NCI-H146 treated with DMSO at 0.1 percent for 48 hours (cell line): Measurements from ENCODE around the gene PLCH1.
A peak's percentile ranks its signal among the peaks of the same experiment; 100 is the strongest.

Experiments used
- DNase-seq: peaks from one replicate; lab custom pipeline; 2025; ENCODE audit not compliant: unreplicated experiment; lab: John Stamatoyannopoulos, UW

The PLCH1 gene

GRCh38 chr3:155745795-155746550 is 1.1 kb upstream of the PLCH1 start:
- DNase-seq = peak; percentile 53

- DNase-seq = peak; percentile 34
These were observed 753 bp downstream of the PLCH1 start for GRCh38 chr3:155744010-155744625.

DNA sequence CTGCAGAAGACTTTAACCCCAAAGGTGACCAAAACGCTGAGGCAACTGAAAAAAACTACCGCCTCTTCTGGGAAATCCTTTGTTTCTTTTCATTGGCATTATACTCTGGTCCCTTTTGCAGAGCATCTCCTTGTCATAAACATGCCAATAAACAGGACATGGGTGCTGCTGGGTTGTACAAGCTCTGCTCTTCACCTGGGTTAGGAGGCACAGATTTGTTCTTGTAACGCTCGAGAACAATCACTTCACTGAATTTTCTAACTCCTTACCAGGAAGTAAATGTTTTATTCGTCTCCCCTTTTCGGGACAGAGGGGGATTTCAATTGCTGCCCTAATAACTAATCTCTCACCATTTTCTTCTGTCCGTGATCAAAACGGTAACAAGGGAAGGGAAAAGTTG is 1.3 kb downstream of the PLCH1 start:
- DNase-seq = peak; percentile 34

GRCh38 chr3:155742349-155742965 is 2.4 kb downstream of the PLCH1 start:
- DNase-seq = no peak

- DNase-seq = no peak
These were observed 3.3 kb downstream of the PLCH1 start for GRCh38 chr3:155741603-155742002.

GRCh38 chr3:155741101-155741500 is 3.8 kb downstream of the PLCH1 start:
- no peak for DNase-seq

- no peak for DNase-seq
These were observed 5.7 kb downstream of the PLCH1 start for GRCh38 chr3:155739154-155739553.

DNA sequence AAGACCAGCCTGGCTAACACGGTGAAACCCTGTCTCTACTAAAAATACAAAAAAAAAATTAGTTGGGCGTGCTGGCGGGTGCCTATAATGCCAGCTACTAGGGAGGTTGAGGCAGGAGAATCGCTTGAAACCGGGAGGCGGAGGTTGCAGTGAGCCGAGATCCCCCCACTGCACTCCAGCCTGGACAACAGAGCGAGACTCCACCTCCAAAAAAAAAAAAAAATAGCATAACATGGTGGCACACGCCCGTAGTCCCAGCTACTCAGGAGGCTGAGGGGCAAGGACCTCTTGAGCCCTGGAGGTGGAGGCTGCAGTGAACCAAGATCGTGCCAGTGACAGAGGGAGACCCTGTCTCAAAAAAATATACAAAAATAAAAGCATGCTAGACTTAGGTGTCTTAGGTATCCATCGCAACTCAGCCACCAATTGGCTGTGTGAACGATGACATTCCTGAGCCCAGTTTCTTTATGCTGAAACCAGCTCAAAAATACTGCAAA is 6.2 kb downstream of the PLCH1 start:
- DNase-seq = no peak

DNA sequence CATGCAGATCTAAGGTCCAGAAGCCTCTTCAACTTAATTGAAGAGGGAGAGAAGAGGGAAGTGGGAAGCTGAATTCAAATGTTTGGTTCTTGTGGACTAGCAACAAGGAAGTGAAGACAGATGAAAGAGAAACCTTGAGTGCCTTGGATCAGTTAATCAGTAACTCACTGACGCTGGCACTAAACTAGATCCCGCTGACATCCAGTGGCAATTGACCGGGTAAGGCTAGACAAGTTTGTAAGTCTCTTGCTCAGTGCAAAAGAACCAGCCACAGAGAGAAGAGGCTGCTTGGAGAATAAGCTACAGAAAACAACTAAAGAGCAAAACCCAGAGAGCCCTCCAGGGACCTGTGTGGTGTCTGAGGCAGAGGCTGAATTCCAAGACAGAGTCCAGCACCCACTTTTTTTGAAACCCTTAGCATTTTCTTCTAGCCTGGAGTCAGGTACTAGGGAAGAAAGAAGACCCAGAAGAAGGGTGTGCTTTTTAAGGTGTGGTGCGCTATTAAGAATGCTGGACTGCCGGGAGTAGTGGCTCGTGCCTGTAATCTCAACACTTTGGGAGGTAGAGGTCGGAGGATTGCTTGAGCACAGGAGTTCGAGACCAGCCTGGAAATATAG is 6.9 kb downstream of the PLCH1 start:
- DNase-seq = no peak

DNA sequence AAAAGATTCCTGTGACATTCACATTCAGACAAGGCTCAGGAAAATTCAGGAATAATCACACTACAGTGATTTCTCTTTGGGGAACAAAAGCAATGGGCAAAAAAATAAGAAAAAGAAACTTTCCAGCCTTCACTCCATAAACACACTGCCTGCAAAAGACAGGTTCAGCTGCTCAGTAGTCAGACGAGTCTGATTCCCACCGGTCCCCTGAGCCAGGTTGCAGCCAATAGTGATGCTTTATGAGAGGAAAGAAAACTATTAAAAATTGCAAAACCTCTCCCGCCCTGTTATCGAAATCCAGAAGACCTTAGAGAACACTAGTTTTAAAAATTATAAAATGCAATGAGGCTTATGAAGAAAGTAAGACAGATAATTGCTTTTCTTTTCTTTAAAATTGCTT is 8.5 kb downstream of the PLCH1 start:
- DNase-seq = no peak

GRCh38 chr3:155730843-155731242 is 14.0 kb downstream of the PLCH1 start:
- no peak for DNase-seq

DNA sequence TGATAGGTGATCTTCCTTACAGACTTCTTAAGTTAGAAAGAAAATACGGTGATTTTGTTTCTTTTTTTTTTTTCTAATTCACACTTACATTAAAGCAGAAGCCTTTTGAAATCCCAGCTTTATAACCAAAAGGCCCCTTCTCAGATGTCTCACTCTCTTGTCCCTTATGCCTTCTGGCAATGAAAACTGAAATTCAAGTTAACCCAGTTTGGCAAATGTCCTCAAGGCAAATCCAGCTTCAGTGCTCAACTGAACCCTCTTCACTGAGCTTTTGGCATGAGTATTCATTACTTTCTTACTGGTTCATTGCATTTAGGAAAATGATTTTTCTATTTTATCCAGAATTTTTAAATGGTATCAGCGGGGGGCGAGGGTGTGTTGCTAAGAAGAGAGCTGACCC is 17.0 kb downstream of the PLCH1 start:
- DNase-seq = no peak

DNA sequence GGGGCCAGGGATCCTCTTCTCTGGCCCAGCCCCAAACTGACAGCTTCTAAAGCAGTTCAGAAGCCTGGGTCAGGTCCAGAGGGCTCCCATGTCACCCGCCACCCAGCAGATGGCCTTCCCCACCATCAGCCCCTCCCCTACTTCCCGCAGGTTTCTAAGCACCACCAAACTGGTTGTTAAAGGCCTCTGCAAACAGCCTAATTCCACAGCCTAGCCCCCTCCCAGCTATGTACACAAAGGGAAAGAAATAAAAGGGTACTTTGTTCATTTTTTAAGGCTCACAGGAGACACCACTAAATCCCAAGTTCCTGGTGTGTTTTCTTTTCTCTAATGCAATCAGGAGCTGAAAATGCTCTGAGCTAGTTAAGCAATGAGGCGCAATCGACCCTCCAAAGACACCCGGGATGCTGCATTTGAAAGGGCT is 30.6 kb downstream of the PLCH1 start:
- DNase-seq = peak; percentile 44

DNA sequence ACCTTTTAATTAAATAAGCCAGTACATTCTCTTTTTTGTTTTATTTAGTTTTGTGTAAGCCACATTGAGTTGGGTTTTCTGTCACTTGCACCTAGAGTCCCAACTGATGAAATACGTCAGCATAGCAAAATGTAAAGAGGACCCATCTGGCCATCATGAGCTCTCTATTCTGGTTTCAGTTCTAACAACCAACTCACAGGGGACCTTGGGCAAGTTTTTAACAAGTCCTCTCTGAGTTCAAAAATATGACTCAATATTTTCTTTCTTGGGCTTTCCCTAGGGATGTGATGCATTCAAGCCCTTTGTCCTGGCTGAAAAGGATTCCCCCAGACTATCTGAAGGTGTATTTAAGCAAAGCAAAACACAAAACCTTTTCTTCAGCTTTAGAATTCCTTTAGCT is 32.9 kb downstream of the PLCH1 start:
- no peak for DNase-seq

DNA sequence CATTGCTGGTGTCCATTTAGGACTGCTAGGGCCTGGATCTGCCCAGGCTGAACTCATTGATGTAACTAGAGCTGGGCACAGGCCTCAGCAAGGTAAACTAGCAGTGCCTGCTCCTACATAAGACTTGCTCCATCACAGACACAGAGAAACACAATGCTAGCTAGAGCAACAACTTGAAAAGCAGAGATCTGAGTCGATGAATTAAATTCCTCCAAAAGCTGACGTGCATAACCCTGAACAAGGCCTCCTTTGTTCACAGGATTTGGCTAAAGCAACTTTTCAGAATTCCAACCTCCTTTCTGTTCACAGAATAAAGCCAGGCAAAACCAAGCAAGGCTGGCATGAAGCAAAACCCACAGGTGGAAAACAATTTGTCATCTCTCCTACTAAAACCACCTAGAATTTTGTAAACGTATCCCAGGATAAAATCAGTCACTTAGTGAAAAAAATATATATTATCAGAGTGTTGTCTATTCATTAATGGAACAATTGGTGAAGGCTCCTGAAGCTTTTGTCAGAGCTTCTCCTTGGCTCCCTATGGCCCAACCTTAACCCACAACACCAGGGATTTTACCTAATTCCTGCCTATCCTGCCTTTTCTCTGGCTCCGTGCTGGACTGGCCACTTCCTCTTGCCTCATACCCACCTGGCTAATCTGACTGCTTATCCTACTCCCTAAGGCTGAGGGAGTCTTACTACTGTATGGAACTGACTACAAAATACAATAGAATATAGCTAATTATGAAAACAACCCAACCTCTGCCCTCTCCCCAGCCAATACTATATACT is 39.9 kb downstream of the PLCH1 start:
- no peak for DNase-seq

- no peak for DNase-seq
These were observed 40.8 kb downstream of the PLCH1 start for GRCh38 chr3:155704061-155704460.

GRCh38 chr3:155702745-155703591 is 41.9 kb downstream of the PLCH1 start:
- DNase-seq = peak; percentile 55

DNA sequence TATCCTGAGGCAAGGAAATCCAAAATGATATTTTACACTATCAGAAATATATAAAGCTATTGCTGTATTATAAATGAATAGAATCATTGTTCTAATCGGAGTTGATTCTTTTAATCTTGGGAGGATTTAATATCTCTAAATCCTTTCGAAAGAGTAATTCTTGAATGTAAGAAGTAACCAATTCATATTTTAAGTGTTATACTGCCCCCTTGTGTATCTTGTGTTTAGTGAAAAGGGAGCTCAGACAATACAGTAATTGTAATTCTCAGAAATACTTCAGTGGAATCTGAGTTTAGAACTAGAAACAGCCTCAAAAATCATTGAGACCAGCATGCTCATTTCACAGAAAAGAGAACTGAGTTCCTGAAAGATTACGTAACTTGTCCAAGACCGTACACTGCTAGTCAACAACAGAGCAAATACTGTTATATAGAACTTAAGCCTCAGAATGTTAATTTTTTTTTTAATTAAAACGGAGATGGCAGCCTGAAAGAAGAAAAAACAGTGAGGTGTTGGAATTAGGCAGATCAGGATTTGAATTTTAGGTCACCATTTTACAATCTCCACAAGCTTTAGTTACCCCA is 42.9 kb downstream of the PLCH1 start:
- peak; percentile 66 for DNase-seq

DNA sequence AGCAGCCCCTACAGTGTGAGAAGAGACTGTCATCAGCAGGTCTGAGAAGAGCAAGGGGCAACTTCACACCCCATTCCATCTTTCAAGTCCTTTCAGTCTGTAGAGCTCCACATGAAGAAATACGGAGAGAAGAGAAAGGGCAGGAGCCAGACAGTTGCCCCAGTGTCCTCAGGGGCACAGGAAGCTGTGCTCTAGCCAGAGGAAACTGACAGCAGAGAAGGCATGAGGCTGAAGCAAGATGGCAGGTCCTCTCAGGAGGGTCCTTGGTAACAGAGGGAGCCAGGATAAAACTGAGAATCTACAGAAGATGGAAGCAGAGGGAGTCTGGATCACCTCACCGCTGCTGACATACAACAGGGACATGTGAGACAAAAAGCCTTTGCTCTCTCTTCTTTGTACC is 47.3 kb downstream of the PLCH1 start:
- no peak for DNase-seq

GRCh38 chr3:155690921-155691320 is 54.0 kb downstream of the PLCH1 start:
- DNase-seq = no peak
